Hematopoietic multipotent progenitor cell (in vitro differentiated cells): ENCODE measurements around the gene HRK. TPM values are rescaled to one million over a fixed set of nuclear protein-coding genes. Genes with fewer than 3 reads are reported as not detected.

Source experiments
- DNase-seq, 3 donors: peaks; one replicate each; pipeline ENCODE4 v3.0.0-alpha.2; 2011 to 2015; ENCODE audit warnings: low read depth in 2 of 3, low spot score in 2 of 3
- total RNA-seq: library from RNA; depleted of rRNA; stranded (reverse); fragments of >200 nt; gene quantifications from one replicate; pipeline ENCODE4 v1.2.3, GENCODE V29; 2012

Gene HRK
- total RNA-seq, result under 0.01 TPM

GRCh38 chr12:116881325-116881876, at the start of gene HRK:
Gene HRK, minus strand, starts transcription at chr12:116881441. Its CDS starts 134 bp downstream, at chr12:116881307.
- DNase-seq, result peak in 1 of 3 donors; percentile 34

GRCh38 chr12:116929885-116930284, 48.6 kb upstream of the HRK start:
- DNase-seq, result no peak

- no peak for DNase-seq
Observed at GRCh38 chr12:116928504-116928903, 47.3 kb upstream of the HRK start.

- DNase-seq, result no peak
Observed at GRCh38 chr12:116927244-116927940, 46.2 kb upstream of the HRK start.

GRCh38 chr12:116926283-116927243, 45.3 kb upstream of the HRK start:
- DNase-seq, result no peak

- DNase-seq, result peak; percentile 44 to 88 (median 66)
Observed at GRCh38 chr12:116924558-116925453, 43.6 kb upstream of the HRK start.

GRCh38 chr12:116922194-116922897, 41.1 kb upstream of the HRK start:
- DNase-seq, result no peak

- no peak for DNase-seq
Observed at GRCh38 chr12:116920939-116921338, 39.7 kb upstream of the HRK start.

- DNase-seq, result no peak
Observed at GRCh38 chr12:116919706-116920485, 38.7 kb upstream of the HRK start.

- peak in 2 of 3 donors; percentile 26 to 67 for DNase-seq
Observed at GRCh38 chr12:116919247-116919661, 38.0 kb upstream of the HRK start.

- DNase-seq, result no peak
Observed at GRCh38 chr12:116918464-116918863, 37.2 kb upstream of the HRK start.

- DNase-seq, result peak in 2 of 3 donors; percentile 40 to 79
Observed at GRCh38 chr12:116916714-116917114, 35.5 kb upstream of the HRK start.

GRCh38 chr12:116916122-116916521, 34.9 kb upstream of the HRK start:
- DNase-seq, result no peak

- no peak for DNase-seq
Observed at GRCh38 chr12:116915326-116915725, 34.1 kb upstream of the HRK start.

- peak in 2 of 3 donors; percentile 57 to 74 for DNase-seq
Observed at GRCh38 chr12:116910645-116911451, 29.6 kb upstream of the HRK start, which contains the start of gene FBXW8. Gene FBXW8, plus strand, starts transcription at chr12:116910950. Its CDS starts 88 bp downstream, at chr12:116911038.

GRCh38 chr12:116910280-116910644, 29.0 kb upstream of the HRK start:
- no peak for DNase-seq

GRCh38 chr12:116906285-116906684, 25.0 kb upstream of the HRK start:
- no peak for DNase-seq

- no peak for DNase-seq
Observed at GRCh38 chr12:116903818-116904217, 22.6 kb upstream of the HRK start.
